NT2/D1 (cell line): ENCODE measurements around the gene CWC27.

Experiments used
- YY1 ChIP-seq: IDR thresholded peaks from 2 replicates; pipeline ENCODE4 v1.6.1; 2011; ENCODE audit not compliant: insufficient read length, insufficient read depth
- ZNF274 ChIP-seq: IDR thresholded peaks from 2 replicates; pipeline ENCODE4 v1.6.1; 2011; ENCODE audit warnings: mild to moderate bottlenecking, low read depth, low read length

- no peak for TF ChIP-seq ZNF274
- TF ChIP-seq YY1, result no peak
Observed at GRCh38 chr5:64921386-64921785, 152.7 kb downstream of the CWC27 start.
